Tibial nerve (tissue), 4 donors: ENCODE data around the gene TMOD3. TPM values are rescaled to one million over a fixed set of nuclear protein-coding genes. Genes with fewer than 3 reads are reported as not detected.

Experiments used
- DNase-seq, 2 donors: peaks; one replicate each; pipeline ENCODE4 v3.0.0-alpha.2; 2019; ENCODE audit warnings: low spot score in 2 of 2
- H3K27ac ChIP-seq, 4 donors: fragments of 200-600 bp; sonication (generic) in 3 of 4; one replicate each; pipeline ENCODE4 v1.5.1; 2017 to 2019; ENCODE audit warnings: mild to moderate bottlenecking in 1 of 4
- H3K27me3 ChIP-seq, 2 donors: fragments of 200-600 bp; sonication (generic) in 1 of 2; one replicate each; pipeline versions ENCODE4 v1.5.1 to v1.6.0; 2017 to 2019
- H3K36me3 ChIP-seq, 3 donors: fragments of 200-600 bp; sonication (generic); one replicate each; pipeline ENCODE4 v1.5.1; 2018 to 2019
- H3K4me1 ChIP-seq, 4 donors: fragments of 200-600 bp; sonication (generic) in 3 of 4; one replicate each; pipeline ENCODE4 v1.5.1; 2017 to 2019
- H3K4me3 ChIP-seq, 4 donors: fragments of 200-600 bp; sonication (generic) in 3 of 4; one replicate each; pipeline ENCODE4 v1.5.1; 2017 to 2019; ENCODE audit warnings: mild to moderate bottlenecking in 1 of 4, moderate library complexity in 1 of 4
- H3K9me3 ChIP-seq, 4 donors: fragments of 200-600 bp; sonication (generic) in 3 of 4; one replicate each; pipeline ENCODE4 v1.5.1; 2017 to 2019
- CTCF ChIP-seq, 5 experiments: fragments of 200-600 bp in 3 of 5; fragments of 450-650 bp in 2 of 5; sonication (generic) in 3 of 5; IDR thresholded peaks; one replicate each; pipeline ENCODE4 v1.5.1; 2016 to 2019; ENCODE audit warnings: antibody characterized with exemption in 5 of 5, mild to moderate bottlenecking in 3 of 5, moderate library complexity in 2 of 5
- EP300 ChIP-seq, 2 donors: sonication (generic); formaldehyde crosslinking; IDR thresholded peaks; one replicate each; pipeline ENCODE4 v1.6.1; 2017; ENCODE audit warnings: antibody characterized with exemption in 2 of 2, mild to moderate bottlenecking in 1 of 2
- POLR2A ChIP-seq, 2 donors: fragments of 450-650 bp; IDR thresholded peaks; one replicate each; pipeline ENCODE4 v1.6.1; 2017; ENCODE audit warnings: antibody characterized with exemption in 2 of 2, mild to moderate bottlenecking in 2 of 2, moderate library complexity in 2 of 2
- WGBS, 2 donors: methylation state at CpG; one replicate each; pipeline ENCODE4 v1.1.5; 2018; 5-methylcytosine and 5-hydroxymethylcytosine counted together
- total RNA-seq, 4 donors: library from RNA; depleted of rRNA; stranded (reverse); fragments of >200 nt; gene quantifications; one replicate each; pipeline ENCODE4 v1.1.0, GENCODE V29; 2016

TMOD3 gene
- total RNA-seq, 4 donors from 2014 or later: 23.7 to 46.8 (median 29.5) TPM

- Histone ChIP-seq H3K9me3 (no peaks in the 10 kb centered on the region), H3K4me1 (no peaks in the 10 kb centered on the region), H3K27me3 (no peaks in the 10 kb centered on the region), H3K36me3 (peaks cover 0 to 63% (median 5%) of the 10 kb centered on the region in 3 donors), H3K4me3 (no peak overlapping the region), H3K27ac (no peak overlapping the region)
- DNase-seq: no peak
- WGBS, 2 donors: 82 to 88% methylated on average over 8 of the region's 8 CpGs
- TF ChIP-seq POLR2A (IDR thresholded peaks at IDR 0.05) (no peak), EP300 (IDR thresholded peaks at IDR 0.05) (no peak)
Measured at GRCh38 chr15:51907136-51907862, 77.8 kb downstream of the TMOD3 start.

- Histone ChIP-seq H3K36me3 (peaks cover 0 to 62% (median 5%) of the 10 kb centered on the region in 3 donors), H3K4me1 (no peaks in the 10 kb centered on the region), H3K27ac (no peak overlapping the region), H3K9me3 (no peaks in the 10 kb centered on the region), H3K4me3 (no peak overlapping the region), H3K27me3 (no peaks in the 10 kb centered on the region)
- WGBS, 2 donors: 96 to 100% methylated on average over 1 of the region's 1 CpG
- DNase-seq: no peak
- TF ChIP-seq EP300 (IDR thresholded peaks at IDR 0.05) (no peak), CTCF (IDR thresholded peaks at IDR 0.05) (no peak), POLR2A (IDR thresholded peaks at IDR 0.05) (no peak)
Measured at GRCh38 chr15:51908316-51908715, 78.9 kb downstream of the TMOD3 start.

- no peaks in the 10 kb centered on the region for H3K27me3 ChIP-seq
- H3K36me3 ChIP-seq: peaks cover 0 to 62% (median 5%) of the 10 kb centered on the region in 3 donors
- H3K4me3 ChIP-seq: no peak overlapping the region
- H3K4me1 ChIP-seq: no peaks in the 10 kb centered on the region
- no peaks in the 10 kb centered on the region for H3K9me3 ChIP-seq
- H3K27ac ChIP-seq: no peak overlapping the region
- 73 to 77% methylated on average over 2 of the region's 2 CpGs for WGBS, 2 donors
- no peak for DNase-seq
- TF ChIP-seq CTCF (IDR thresholded peaks at IDR 0.05) (no peak), EP300 (IDR thresholded peaks at IDR 0.05) (no peak), POLR2A (IDR thresholded peaks at IDR 0.05) (no peak)
Measured at GRCh38 chr15:51909584-51909983, 80.1 kb downstream of the TMOD3 start.

DNA sequence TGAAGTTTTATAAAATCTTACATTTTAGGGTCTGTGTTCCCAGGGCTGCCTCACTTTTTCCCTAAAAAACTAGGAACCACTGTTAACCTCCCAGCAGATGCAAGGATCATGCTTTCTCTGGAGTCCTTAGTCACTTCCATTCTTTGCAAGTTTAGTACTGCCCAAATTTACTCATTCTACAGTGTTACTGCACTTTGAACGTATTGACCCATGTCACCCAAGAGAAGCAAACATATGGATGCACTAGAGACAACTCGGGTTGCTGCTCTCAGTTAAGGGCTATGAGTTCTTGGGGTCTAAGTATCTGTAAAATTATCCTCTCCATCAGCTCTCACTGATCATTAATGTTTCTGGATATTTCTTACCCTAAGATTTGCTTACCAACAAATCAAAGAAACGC, 83.1 kb downstream of the TMOD3 start:
- Histone ChIP-seq H3K9me3 (no peaks in the 10 kb centered on the region), H3K27ac (no peak overlapping the region), H3K27me3 (no peaks in the 10 kb centered on the region), H3K36me3 (peaks cover 0 to 76% (median 0%) of the 10 kb centered on the region in 3 donors), H3K4me3 (no peak overlapping the region), H3K4me1 (no peaks in the 10 kb centered on the region)
- no peak for DNase-seq
- TF ChIP-seq EP300 (IDR thresholded peaks at IDR 0.05): no peak
- TF ChIP-seq POLR2A (IDR thresholded peaks at IDR 0.05): no peak
- no peak for TF ChIP-seq CTCF (IDR thresholded peaks at IDR 0.05)
- 96 to 97% methylated on average over 3 of the region's 3 CpGs for WGBS, 2 donors

- Histone ChIP-seq H3K27me3 (no peaks in the 10 kb centered on the region), H3K9me3 (no peaks in the 10 kb centered on the region), H3K27ac (no peak overlapping the region), H3K4me3 (no peak overlapping the region), H3K4me1 (no peaks in the 10 kb centered on the region), H3K36me3 (peaks cover 0 to 94% (median 2%) of the 10 kb centered on the region in 3 donors)
- no peak for TF ChIP-seq CTCF (IDR thresholded peaks at IDR 0.05)
- no peak for TF ChIP-seq EP300 (IDR thresholded peaks at IDR 0.05)
- TF ChIP-seq POLR2A (IDR thresholded peaks at IDR 0.05): no peak
- DNase-seq: no peak
- WGBS, 2 donors: 70 to 73% methylated on average over 2 of the region's 2 CpGs
Measured at GRCh38 chr15:51917493-51917892, 88.0 kb downstream of the TMOD3 start.
